SHP77 (cell line): Measurements from ENCODE around the gene GPATCH4.

Experiments
- DNase-seq, 2 experiments: peaks; one replicate each; lab custom pipeline; 2025; lab: John Stamatoyannopoulos, UW

GPATCH4 gene

DNA sequence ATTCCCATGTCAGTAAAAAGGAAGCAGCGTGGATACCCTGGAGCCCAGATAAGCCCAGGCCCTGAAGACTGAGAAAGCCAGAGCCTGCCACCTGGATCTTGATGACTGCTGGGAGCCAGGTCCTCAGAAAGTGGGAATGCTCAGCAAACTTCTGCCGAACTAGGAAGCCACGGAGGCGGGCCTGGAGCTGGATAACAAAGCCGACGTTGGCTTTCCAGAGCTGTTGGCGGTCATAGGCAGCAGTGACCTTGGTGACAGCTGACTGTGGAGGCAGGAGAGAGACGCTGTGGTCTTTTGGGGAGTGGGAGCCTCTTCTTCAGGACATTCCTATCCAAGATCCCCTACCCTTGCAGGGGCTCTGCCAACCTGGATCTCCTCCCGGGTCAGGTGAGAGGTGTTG lies 53.3 kb downstream of the GPATCH4 start:
- no peak for DNase-seq

DNA sequence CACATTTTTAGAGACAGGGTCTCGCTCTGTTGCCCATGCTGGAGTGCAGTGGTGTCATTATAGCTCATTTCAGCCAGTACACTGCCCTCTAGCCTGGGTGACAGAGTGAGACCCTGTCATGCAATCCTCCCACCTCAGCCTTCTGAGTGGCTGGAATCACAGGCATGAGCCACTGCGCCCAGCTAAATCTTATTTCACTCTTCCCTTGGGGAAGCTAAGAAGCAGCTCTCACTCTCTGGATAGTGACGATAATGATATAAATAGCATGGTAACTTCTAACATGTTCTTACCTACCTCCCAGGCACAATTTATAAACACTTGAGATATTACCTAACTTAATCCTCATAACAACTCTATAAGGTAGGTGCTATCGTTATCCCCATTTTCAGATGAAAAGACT lies 53.8 kb downstream of the GPATCH4 start:
- no peak for DNase-seq

DNA sequence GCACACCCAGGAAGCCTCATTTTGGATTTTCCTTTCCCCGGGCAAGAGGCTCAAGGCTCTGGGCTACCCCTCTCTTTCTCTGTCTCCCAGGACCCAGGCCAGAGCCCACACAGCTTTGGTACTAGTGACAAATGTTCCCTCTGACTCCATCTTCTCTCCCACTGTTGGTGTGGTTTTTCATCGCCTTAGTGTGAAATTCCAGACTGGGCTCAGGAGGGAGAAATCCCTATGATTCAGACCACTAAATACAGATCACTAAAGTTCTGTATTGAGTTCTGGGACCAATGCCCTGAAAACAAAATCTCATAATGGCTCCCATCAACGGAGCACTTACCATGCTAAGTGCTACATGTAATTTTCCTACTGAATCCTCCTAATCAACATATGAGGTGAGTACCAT lies 55.0 kb downstream of the GPATCH4 start:
- no peak for DNase-seq

DNA sequence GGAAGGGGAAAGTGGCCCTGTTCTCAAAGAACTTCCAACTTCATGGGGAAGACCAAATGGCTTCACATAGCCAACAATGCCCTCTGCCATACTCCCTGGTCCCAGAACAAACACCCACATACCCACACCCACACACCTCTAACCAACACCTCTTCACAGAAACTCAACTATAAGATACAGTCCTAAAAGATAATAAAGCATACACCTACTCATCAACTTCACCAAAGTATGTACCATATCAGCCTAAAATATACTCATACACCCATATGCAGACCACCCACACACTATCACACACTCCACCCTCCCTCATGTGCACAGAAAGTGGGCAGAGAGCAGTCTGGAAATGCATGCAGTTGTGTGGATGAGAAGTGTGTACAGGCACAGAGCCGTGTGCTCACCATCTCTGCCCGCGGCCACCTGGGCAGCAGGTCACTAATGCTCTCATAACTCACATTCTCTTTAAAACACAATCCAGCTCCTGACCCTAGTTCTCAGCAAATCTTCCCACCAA lies 56.6 kb downstream of the GPATCH4 start:
- DNase-seq, result no peak
